Smooth muscle cell (in vitro differentiated cells): ENCODE data around the gene FGR. TPM values are rescaled to one million over a fixed set of nuclear protein-coding genes. Genes with fewer than 3 reads are reported as not detected.

Experiments used
- DNase-seq: peaks from one replicate; lab custom pipeline; 2025; ENCODE audit not compliant: unreplicated experiment; lab: John Stamatoyannopoulos, UW
- H2AFZ ChIP-seq: fragments of 200-600 bp; sonication (generic); 2 replicates; pipeline ENCODE4 v1.6.0; 2016; ENCODE audit warnings: antibody characterized with exemption, low read depth, mild to moderate bottlenecking
- H3F3A ChIP-seq: fragments of 200-600 bp; sonication (generic); 2 replicates; pipeline ENCODE4 v1.6.0; 2017; ENCODE audit warnings: antibody characterized with exemption, low read depth
- H3K27ac ChIP-seq: fragments of 200-600 bp; sonication (generic); 2 replicates; pipeline ENCODE4 v1.5.1; 2016; ENCODE audit warnings: low read depth, mild to moderate bottlenecking
- H3K27me3 ChIP-seq: fragments of 200-600 bp; sonication (generic); 2 replicates; pipeline ENCODE4 v1.6.1; 2016; ENCODE audit warnings: low read depth, mild to moderate bottlenecking
- H3K36me3 ChIP-seq: fragments of 200-600 bp; sonication (generic); 2 replicates; pipeline ENCODE4 v1.5.1; 2016; ENCODE audit warnings: low read depth
- H3K4me1 ChIP-seq: fragments of 200-600 bp; sonication (generic); 2 replicates; pipeline ENCODE4 v1.5.1; 2016; ENCODE audit warnings: low read depth
- H3K4me2 ChIP-seq: fragments of 200-600 bp; sonication (generic); 2 replicates; pipeline ENCODE4 v1.6.0; 2016; ENCODE audit warnings: mild to moderate bottlenecking
- H3K4me3 ChIP-seq: fragments of 200-600 bp; sonication (generic); 2 replicates; pipeline ENCODE4 v1.5.1; 2016; ENCODE audit warnings: mild to moderate bottlenecking
- H3K79me2 ChIP-seq: fragments of 200-600 bp; sonication (generic); 2 replicates; pipeline ENCODE4 v1.6.0; 2016; ENCODE audit warnings: low read depth, mild to moderate bottlenecking
- H3K9ac ChIP-seq: fragments of 200-600 bp; sonication (generic); 2 replicates; pipeline ENCODE4 v1.6.0; 2016; ENCODE audit warnings: low read depth
- H3K9me3 ChIP-seq: fragments of 200-600 bp; sonication (generic); replicated peaks from 2 replicates; pipeline ENCODE4 v1.5.1; 2016; ENCODE audit warnings: low read depth
- H4K20me1 ChIP-seq: fragments of 200-600 bp; sonication (generic); 2 replicates; pipeline ENCODE4 v1.6.0; 2016; ENCODE audit warnings: low read depth
- whole genome bisulfite sequencing: methylation state at CpG from one replicate; pipeline ENCODE4 v1.1.7; 2016; ENCODE audit warnings: low lambda C conversion rate; 5-methylcytosine and 5-hydroxymethylcytosine counted together
- polyA plus RNA-seq: library from polyadenylated mRNA; unstranded; fragments of >200 nt; fragmentation: Nextera tagmentation; extraction: Ambion mirVana; gene quantifications from 2 replicates; pipeline ENCODE4 v1.2.1, GENCODE V29; 2016
- small RNA-seq: library from RNA; depleted of rRNA; stranded (forward); fragments of <200 nt; gene quantifications from one replicate; pipeline ENCODE3, GENCODE V24; 2014
- total RNA-seq: library from RNA; depleted of rRNA; stranded (reverse); fragments of >200 nt; gene quantifications from 2 replicates; pipeline ENCODE4 v1.2.3, GENCODE V29; 2014
- TF ChIP-seq, protein P1 (sequence below): fragments of 200-600 bp; sonication (generic); IDR thresholded peaks from 2 replicates; pipeline ENCODE4 v1.5.1; 2017; ENCODE audit warnings: borderline replicate concordance, mild to moderate bottlenecking, antibody characterized with exemption; ENCODE audit not compliant: insufficient read depth, poor library complexity, severe bottlenecking

Gene FGR
- total and polyA plus RNA-seq, 2 experiments from 2014 or later: 0.10 to 1.3 TPM

GRCh38 chr1:27563341-27563590, 71.7 kb downstream of the FGR start:
- no peak for DNase-seq
- no peak overlapping the region for H3K4me3 ChIP-seq
- peaks cover 21% of the 10 kb centered on the region for H3F3A ChIP-seq
- H3K27me3 ChIP-seq: no peaks in the 10 kb centered on the region
- H3K9me3 ChIP-seq: no peaks in the 10 kb centered on the region
- 66% methylated on average over 4 of the region's 4 CpGs for WGBS
- H3K36me3 ChIP-seq: no peaks in the 10 kb centered on the region
- H3K4me1 ChIP-seq: peaks cover 76% of the 10 kb centered on the region
- H3K9ac ChIP-seq: no peak overlapping the region
- TF ChIP-seq, protein P1, sequence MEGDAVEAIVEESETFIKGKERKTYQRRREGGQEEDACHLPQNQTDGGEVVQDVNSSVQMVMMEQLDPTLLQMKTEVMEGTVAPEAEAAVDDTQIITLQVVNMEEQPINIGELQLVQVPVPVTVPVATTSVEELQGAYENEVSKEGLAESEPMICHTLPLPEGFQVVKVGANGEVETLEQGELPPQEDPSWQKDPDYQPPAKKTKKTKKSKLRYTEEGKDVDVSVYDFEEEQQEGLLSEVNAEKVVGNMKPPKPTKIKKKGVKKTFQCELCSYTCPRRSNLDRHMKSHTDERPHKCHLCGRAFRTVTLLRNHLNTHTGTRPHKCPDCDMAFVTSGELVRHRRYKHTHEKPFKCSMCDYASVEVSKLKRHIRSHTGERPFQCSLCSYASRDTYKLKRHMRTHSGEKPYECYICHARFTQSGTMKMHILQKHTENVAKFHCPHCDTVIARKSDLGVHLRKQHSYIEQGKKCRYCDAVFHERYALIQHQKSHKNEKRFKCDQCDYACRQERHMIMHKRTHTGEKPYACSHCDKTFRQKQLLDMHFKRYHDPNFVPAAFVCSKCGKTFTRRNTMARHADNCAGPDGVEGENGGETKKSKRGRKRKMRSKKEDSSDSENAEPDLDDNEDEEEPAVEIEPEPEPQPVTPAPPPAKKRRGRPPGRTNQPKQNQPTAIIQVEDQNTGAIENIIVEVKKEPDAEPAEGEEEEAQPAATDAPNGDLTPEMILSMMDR: no peak
- peaks cover 91% of the 10 kb centered on the region for H3K79me2 ChIP-seq
- no peak overlapping the region for H2AFZ ChIP-seq
- peaks cover 100% of the 10 kb centered on the region for H4K20me1 ChIP-seq
- no peak overlapping the region for H3K4me2 ChIP-seq
- peak overlapping the region; percentile 58 for H3K27ac ChIP-seq

DNA sequence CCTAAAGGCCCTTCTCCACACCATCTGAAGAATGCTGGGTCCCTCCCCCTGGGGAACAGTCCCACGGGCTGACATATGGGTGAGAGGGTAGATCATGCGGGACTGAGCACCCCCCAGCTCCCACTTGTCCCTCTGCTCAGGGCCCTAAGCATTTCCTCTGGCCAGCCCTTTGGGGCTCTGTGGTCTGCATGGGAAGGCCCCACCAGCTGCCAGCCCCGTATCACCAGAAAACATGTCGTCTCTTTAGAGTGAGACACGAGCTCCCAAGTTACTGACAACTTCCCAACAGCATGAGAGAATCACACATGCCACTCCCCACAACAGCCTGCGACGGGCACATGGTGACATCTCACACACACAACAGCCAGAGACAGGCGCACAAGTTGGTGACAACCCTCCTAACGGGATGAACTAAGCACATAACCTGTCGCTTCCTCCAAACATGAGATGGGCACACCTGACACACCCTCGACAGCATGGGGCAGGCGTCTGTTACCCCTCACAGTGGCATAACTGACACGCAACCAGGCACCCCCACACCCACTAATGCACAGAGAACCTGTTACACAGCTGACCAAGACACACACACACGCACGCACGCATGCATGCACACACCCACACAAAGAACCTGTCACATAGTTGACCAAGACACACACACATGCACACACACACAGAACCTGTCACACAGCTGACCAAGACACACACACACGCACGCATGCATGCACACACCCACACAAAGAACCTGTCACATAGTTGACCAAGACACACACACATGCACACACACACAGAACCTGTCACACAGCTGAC, 72.2 kb downstream of the FGR start:
- H3K9ac ChIP-seq: no peak overlapping the region
- peak overlapping the region; percentile 65 for H3K27ac ChIP-seq
- TF ChIP-seq, protein P1: no peak
- DNase-seq: no peak
- peaks cover 74% of the 10 kb centered on the region for H3K4me1 ChIP-seq
- H3K4me2 ChIP-seq: peak overlapping the region; percentile 63
- peaks cover 87% of the 10 kb centered on the region for H3K79me2 ChIP-seq
- no peak overlapping the region for H3K4me3 ChIP-seq
- H3F3A ChIP-seq: peaks cover 18% of the 10 kb centered on the region
- 74% methylated on average over 18 of the region's 18 CpGs for WGBS
- no peaks in the 10 kb centered on the region for H3K27me3 ChIP-seq
- peaks cover 100% of the 10 kb centered on the region for H4K20me1 ChIP-seq
- H3K9me3 ChIP-seq: no peaks in the 10 kb centered on the region
- no peak overlapping the region for H2AFZ ChIP-seq
- H3K36me3 ChIP-seq: no peaks in the 10 kb centered on the region

Small RNAs within 50 kb of the gene (small RNA-seq; reads per million reads assigned to genes)
- gene AL031729.1 (0.16 reads per million), gene RNU6-949P (not detected)

Other genes with a start within 250 kb of the FGR start
- gene GPR3, start 242.6 kb downstream of the FGR start, total RNA-seq: 2.7 and 3.9 TPM in 2 replicates
- gene GPR3, start 242.6 kb downstream of the FGR start, polyA plus RNA-seq: 3.9 and 4.0 TPM in 2 replicates
- gene WASF2, start 145.0 kb downstream of the FGR start, total RNA-seq: 26.7 and 34.3 TPM in 2 replicates
- 46.1 and 76.2 TPM in 2 replicates for gene WASF2, start 145.0 kb downstream of the FGR start, polyA plus RNA-seq
- gene AHDC1, start 31.0 kb downstream of the FGR start, total RNA-seq: 8.4 and 12.2 TPM in 2 replicates
- 12.2 and 15.6 TPM in 2 replicates for gene AHDC1, start 31.0 kb downstream of the FGR start, polyA plus RNA-seq
- 16.3 and 26.7 TPM in 2 replicates for gene IFI6, start 37.0 kb upstream of the FGR start, total RNA-seq
- 43.7 and 51.5 TPM in 2 replicates for gene IFI6, start 37.0 kb upstream of the FGR start, polyA plus RNA-seq
- gene FAM76A, start 90.8 kb upstream of the FGR start, total RNA-seq: 9.0 and 16.0 TPM in 2 replicates
- gene FAM76A, start 90.8 kb upstream of the FGR start, polyA plus RNA-seq: 2.3 and 3.1 TPM in 2 replicates
- gene STX12, start 138.0 kb upstream of the FGR start, total RNA-seq: 49.6 and 50.7 TPM in 2 replicates
- gene STX12, start 138.0 kb upstream of the FGR start, polyA plus RNA-seq: 20.6 and 22.0 TPM in 2 replicates
- gene PPP1R8, start 195.6 kb upstream of the FGR start, total RNA-seq: 35.4 and 36.4 TPM in 2 replicates
- 10.6 and 14.4 TPM in 2 replicates for gene PPP1R8, start 195.6 kb upstream of the FGR start, polyA plus RNA-seq
- 1.6 and 3.2 TPM in 2 replicates for gene THEMIS2, start 237.4 kb upstream of the FGR start, total RNA-seq
- gene THEMIS2, start 237.4 kb upstream of the FGR start, polyA plus RNA-seq: 4.2 and 4.6 TPM in 2 replicates